GM20000 (cell line): ENCODE results near the gene BTBD2.
"Not testable (repeated sequence)": the region's sequence is repeated elsewhere in the genome, so short reads cannot be mapped to it uniquely, and the experiment has no call there.

Source experiments
- DNase-seq: peaks from one replicate; pipeline ENCODE4 v3.0.0; 2012; ENCODE audit warnings: low spot score
- TF ChIP-seq, protein P1 (sequence below): IDR thresholded peaks from 2 replicates; pipeline ENCODE4 v1.5.1; 2012; ENCODE audit warnings: mild to moderate bottlenecking, control low read depth; ENCODE audit errors: extremely low read depth, missing control alignments

Gene BTBD2

GRCh38 chr19:1998712-1999708, 16.5 kb downstream of the BTBD2 start:
- TF ChIP-seq, protein P1, sequence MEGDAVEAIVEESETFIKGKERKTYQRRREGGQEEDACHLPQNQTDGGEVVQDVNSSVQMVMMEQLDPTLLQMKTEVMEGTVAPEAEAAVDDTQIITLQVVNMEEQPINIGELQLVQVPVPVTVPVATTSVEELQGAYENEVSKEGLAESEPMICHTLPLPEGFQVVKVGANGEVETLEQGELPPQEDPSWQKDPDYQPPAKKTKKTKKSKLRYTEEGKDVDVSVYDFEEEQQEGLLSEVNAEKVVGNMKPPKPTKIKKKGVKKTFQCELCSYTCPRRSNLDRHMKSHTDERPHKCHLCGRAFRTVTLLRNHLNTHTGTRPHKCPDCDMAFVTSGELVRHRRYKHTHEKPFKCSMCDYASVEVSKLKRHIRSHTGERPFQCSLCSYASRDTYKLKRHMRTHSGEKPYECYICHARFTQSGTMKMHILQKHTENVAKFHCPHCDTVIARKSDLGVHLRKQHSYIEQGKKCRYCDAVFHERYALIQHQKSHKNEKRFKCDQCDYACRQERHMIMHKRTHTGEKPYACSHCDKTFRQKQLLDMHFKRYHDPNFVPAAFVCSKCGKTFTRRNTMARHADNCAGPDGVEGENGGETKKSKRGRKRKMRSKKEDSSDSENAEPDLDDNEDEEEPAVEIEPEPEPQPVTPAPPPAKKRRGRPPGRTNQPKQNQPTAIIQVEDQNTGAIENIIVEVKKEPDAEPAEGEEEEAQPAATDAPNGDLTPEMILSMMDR, result no peak
- DNase-seq, result no peak

- TF ChIP-seq, protein P1, result no peak
- DNase-seq, result no peak
Measured at GRCh38 chr19:1997353-1998233, 17.9 kb downstream of the BTBD2 start.

DNA sequence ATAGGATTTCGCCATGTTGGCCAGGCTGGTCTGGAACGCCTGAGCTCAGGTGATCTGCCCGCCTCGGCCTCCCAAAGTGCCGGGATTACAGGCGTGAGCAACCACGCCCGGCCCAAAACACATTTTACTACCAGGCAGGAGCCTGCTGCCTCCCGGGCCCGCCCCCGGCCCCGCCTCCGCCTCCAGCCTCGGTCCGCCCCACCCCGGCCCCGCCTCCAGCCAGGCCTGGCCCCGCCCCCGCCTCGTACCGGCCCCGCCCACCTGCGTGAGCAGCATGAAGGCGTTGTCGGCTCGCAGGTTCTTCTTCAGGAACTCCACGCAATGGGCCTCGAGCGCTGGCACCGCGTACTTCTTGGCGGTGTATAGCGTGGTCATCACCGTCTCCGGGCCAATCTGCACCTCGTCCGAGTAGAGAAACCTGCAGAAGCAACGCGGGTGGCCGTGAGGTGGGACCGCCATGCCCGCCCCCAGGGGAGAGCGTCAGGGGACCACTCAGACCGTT, 22.7 kb downstream of the BTBD2 start:
- TF ChIP-seq, protein P1, result no peak
- DNase-seq, result no peak

GRCh38 chr19:1991018-1991913, 24.2 kb downstream of the BTBD2 start:
- DNase-seq, result no peak
- TF ChIP-seq, protein P1, result no peak

DNA sequence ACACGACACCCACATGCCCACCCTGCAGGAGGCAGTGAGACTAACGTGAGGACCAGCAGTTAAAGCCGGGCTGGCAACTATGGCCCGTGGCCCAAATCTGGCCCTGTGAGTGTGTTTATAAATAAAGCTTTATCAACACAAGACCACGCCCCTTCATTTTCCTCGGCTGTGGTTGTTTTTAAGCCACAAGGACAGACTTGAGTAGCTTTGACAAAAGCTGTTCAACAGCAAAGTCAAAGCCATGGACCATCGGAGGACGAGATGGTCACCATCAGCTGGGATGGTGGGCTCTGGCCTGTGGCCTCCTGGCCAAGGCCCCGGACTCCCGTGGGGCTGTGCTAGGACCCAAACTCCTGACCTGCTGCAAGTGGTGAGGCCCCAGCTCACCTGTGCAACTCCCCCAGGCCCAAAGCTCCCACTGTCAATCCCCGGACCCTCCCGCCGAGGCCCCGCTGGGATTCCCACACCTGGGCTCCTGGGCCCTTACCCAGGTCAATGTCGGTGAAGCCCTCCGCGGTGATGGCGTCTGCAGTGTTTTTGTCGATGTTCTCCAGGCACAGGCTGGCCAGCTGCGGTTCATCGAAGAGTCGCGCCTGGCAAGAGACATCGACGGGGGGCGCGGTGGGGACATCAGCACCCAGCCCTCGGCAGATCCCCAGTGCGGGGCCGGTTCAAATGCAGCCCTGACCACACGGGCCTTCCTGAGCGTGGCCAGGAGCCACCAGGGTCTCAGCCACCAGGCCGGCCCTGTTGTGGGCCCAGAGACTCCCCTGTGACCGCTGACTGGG, 25.1 kb downstream of the BTBD2 start:
- TF ChIP-seq, protein P1, result no peak
- no peak for DNase-seq

GRCh38 chr19:1989513-1990229, 25.8 kb downstream of the BTBD2 start:
- TF ChIP-seq, protein P1, result no peak
- no peak for DNase-seq

DNA sequence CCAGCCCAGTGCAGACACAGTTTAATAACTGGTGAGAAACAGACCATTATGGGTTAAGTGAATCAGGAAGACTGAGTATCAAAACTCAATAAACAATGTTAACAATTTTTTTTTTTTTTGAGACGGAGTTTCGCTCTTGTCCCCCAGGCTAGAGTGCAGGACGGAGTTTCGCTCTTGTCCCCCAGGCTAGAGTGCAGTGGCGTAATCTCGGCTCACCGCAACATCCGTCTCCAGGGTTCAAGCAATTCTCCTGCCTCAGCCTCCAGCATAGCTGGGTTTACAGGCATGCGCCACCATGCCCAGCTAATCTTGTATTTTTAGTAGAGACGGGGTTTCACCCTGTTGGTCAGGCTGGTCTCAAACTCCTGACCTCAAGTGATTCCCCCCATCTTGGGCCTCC, 27.1 kb downstream of the BTBD2 start:
- DNase-seq, result not testable (repeated sequence)
